ENCODE measurements around the gene HNRNPH2.

HNRNPH2 gene

DNA sequence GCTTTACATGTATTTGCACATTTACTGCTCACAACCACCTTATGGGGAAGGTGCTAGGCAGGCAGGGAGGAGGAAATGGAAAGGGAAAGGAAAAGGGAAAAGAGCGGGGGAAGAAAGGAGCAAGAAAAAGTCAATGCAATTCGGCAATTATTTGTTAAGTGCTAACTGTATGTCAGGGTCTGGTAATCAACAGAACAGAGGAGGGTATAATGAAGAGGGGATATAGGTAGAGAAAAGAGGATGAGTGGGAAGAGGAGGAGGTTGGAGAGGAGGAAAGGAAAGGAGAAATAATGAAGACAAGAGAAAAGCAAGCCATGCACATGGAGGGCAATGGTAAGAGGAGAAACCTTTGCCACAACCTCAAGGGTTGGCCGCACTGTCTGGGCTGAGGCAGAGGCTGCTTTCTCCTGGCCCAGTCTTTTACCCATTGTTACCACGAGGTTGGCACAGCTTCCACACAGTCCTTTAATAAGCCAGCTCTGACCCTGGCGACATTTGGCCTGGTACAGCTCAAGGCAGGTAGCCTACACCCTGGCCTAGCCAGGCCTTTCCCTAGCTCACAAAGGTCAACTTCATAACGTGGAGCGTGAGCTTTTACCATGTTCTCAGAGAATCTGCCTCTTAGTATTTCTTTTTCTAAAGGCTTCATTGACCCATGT lies 22.9 kb upstream of the HNRNPH2 start:
- Histone ChIP-seq H3K9me3 (ENCODE audit: control insufficient read depth, low read length) (no peaks in the 10 kb centered on the region), H3K4me1 (ENCODE audit: control insufficient read depth, insufficient read depth, low read length) (no peaks in the 10 kb centered on the region), H3K9ac (ENCODE audit: low read length) (no peak overlapping the region), H3K36me3 (ENCODE audit: control insufficient read depth, insufficient read depth, low read length) (no peaks in the 10 kb centered on the region), H3K27me3 (ENCODE audit: control insufficient read depth, insufficient read depth, low read length) (no peaks in the 10 kb centered on the region), H3K4me3 (ENCODE audit: low read length) (no peak overlapping the region)

DNA sequence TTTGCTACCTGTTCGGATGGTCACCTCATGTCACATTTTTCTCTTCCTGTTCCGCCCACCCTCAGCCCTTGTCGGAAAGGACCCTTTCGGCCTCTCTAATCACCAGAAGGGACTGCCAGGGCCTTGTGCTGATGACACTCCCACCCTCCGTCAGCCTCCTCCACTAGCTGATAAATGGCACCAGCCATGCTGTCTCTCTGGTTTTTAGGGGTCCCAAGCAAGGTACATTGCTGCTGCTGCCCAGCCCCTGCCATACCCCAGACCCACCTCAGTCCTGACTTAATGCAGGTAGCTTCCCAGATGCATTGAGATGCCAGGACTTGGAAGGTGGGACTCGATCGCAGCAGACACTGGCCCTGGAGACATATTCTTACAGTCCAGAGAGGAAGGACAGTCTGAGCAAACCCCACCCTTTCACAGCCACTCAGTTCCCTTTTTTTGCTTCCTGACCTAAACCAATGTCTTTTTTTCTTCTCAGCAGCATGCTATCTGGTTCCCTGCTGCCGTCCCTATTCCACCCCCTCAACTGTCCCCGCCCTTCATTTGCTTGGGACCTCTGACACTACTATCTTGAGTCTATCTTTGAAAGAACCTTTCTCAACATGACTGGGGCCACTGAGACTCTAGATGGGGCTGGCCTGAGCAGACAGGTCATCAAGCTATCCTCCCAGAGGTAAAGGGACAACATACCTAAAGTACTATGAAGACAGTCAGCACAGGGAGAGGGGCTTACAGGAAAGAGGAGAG lies 22.1 kb upstream of the HNRNPH2 start, which contains the start of gene BTK:
BTK (minus strand) TSS at position 397 of the 747 bp plus-strand sequence. CDS start 10,907 bp downstream, outside the sequence.
- H3K4me3 ChIP-seq (ENCODE audit: low read length), result no peak within 1 kb of the TSS
- H3K4me1 ChIP-seq (ENCODE audit: control insufficient read depth, insufficient read depth, low read length), result peaks cover 3% of the 10 kb centered on the region
- no peaks in the 10 kb centered on the region for H3K9me3 ChIP-seq (ENCODE audit: control insufficient read depth, low read length)
- H3K9ac ChIP-seq (ENCODE audit: low read length), result no peak within 1 kb of the TSS
- H3K27me3 ChIP-seq (ENCODE audit: control insufficient read depth, insufficient read depth, low read length), result no peaks in the 10 kb centered on the region
- H3K36me3 ChIP-seq (ENCODE audit: control insufficient read depth, insufficient read depth, low read length), result no peaks in the 10 kb centered on the region

DNA sequence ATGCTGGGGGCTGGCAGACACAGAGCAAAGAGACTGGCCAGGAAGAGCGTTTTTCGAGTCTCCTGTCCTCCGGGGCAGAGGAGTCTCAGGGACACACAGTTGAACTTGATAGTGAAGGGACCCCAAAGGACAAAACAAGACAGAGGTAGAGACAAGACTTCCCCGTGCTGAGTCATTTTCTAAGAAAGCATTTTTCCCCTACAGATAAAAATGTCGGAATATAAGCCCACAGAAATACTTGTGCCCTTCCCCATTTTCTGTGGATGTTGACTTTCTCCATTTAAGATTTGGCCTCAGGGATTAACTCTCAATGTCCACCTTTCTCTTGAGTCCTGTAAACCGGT lies 21.5 kb upstream of the HNRNPH2 start:
- H3K9ac ChIP-seq (ENCODE audit: low read length), result no peak overlapping the region
- no peaks in the 10 kb centered on the region for H3K9me3 ChIP-seq (ENCODE audit: control insufficient read depth, low read length)
- no peaks in the 10 kb centered on the region for H3K36me3 ChIP-seq (ENCODE audit: control insufficient read depth, insufficient read depth, low read length)
- no peak overlapping the region for H3K4me3 ChIP-seq (ENCODE audit: low read length)
- peaks cover 6% of the 10 kb centered on the region for H3K4me1 ChIP-seq (ENCODE audit: control insufficient read depth, insufficient read depth, low read length)
- no peaks in the 10 kb centered on the region for H3K27me3 ChIP-seq (ENCODE audit: control insufficient read depth, insufficient read depth, low read length)

DNA sequence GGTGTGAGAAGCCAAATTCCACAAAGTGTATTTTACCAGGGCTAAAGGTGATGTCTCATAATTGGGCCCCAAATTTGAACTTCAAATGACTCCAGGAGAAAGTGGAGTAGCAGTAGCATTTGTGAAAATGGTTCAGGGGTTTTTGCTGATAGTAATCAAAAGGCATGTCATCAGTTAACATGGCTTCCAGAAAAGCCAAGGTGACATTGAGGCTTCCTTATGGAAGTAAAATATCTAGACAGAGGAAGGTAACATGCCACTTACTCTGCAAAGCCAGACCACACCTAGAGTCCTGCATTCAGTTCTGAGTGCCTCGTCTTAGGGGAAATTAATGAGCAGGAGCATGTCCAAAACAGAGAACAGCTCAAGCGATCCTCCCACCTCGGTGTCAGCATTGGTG lies 19.4 kb upstream of the HNRNPH2 start:
- Histone ChIP-seq H3K9ac (ENCODE audit: low read length) (no peak overlapping the region), H3K9me3 (ENCODE audit: control insufficient read depth, low read length) (no peaks in the 10 kb centered on the region), H3K4me3 (ENCODE audit: low read length) (no peak overlapping the region), H3K36me3 (ENCODE audit: control insufficient read depth, insufficient read depth, low read length) (no peaks in the 10 kb centered on the region), H3K4me1 (ENCODE audit: control insufficient read depth, insufficient read depth, low read length) (peaks cover 9% of the 10 kb centered on the region), H3K27me3 (ENCODE audit: control insufficient read depth, insufficient read depth, low read length) (no peaks in the 10 kb centered on the region)

DNA sequence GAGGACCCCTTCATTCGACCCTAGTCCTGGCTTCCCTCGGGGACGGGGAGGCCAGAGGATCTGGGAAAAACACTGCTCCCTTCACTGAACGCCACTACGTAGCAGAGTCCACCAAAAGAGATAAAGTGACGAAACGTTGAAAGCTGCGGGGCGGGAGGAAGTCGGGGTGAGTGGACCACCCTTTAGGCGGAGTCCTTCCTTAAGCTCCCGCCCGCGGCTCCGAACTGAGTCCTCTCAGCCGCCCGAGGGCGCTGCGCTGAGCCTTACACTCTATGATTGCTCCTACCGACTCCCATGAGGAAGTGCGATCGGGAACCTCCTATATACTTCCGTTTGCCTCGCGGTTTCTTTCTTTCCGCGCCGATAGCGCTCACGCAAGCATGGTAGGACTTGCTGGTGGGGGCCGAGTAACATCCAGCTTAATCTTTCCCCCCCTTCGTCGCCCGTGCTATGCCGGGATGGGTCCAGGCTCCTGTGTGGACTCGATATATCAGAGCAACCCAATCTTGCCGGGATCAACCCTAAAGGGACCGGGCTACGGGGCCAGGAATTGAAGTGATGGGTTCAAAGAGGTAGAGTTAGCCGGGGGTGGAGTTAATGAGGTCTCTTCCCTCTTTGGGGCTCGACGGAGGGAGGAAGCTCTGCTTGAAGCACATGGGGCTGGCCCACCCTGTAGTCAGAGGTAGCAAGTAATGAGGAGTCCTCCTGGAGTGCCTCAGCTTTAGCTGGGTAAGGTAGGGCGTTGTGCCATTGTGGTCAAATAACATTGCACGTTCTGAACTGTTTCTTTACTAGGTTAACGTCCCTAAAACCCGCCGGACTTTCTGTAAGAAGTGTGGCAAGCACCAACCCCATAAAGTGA lies 17.1 kb upstream of the HNRNPH2 start, which contains the start of gene RPL36A:
RPL36A (plus strand) TSS at position 348 of the 862 bp plus-strand sequence; CDS start at position 381, 33 bp downstream.
- Histone ChIP-seq H3K36me3 (ENCODE audit: control insufficient read depth, insufficient read depth, low read length) (no peaks in the 10 kb centered on the region), H3K27me3 (ENCODE audit: control insufficient read depth, insufficient read depth, low read length) (no peaks in the 10 kb centered on the region), H3K4me1 (ENCODE audit: control insufficient read depth, insufficient read depth, low read length) (peaks cover 9% of the 10 kb centered on the region), H3K9ac (ENCODE audit: low read length) (peak within 1 kb of the TSS; percentile 74), H3K4me3 (ENCODE audit: low read length) (peak within 1 kb of the TSS; percentile 41), H3K9me3 (ENCODE audit: control insufficient read depth, low read length) (no peaks in the 10 kb centered on the region)

DNA sequence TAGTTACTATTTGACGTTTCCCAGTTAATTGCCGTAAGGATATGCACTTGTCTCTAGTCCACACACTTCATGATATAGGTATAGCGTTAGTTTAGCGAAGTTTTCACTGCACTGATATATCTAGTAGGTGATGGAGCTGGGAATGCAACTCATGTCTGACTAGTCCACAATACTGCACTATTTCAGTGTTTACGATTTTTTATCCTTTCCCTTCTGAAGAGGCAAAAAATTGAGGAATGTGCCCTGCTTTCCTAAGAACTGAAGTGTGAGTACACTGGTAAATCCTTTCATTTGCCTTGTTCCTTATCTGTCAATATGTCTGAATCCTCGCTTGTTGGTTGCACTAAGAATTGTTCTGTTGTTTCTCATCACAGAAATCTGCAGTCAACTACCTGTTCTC lies 16.2 kb upstream of the HNRNPH2 start:
- no peaks in the 10 kb centered on the region for H3K36me3 ChIP-seq (ENCODE audit: control insufficient read depth, insufficient read depth, low read length)
- no peak overlapping the region for H3K4me3 ChIP-seq (ENCODE audit: low read length)
- H3K27me3 ChIP-seq (ENCODE audit: control insufficient read depth, insufficient read depth, low read length), result no peaks in the 10 kb centered on the region
- H3K9ac ChIP-seq (ENCODE audit: low read length), result peak overlapping the region; percentile 74
- peaks cover 9% of the 10 kb centered on the region for H3K4me1 ChIP-seq (ENCODE audit: control insufficient read depth, insufficient read depth, low read length)
- H3K9me3 ChIP-seq (ENCODE audit: control insufficient read depth, low read length), result no peaks in the 10 kb centered on the region

DNA sequence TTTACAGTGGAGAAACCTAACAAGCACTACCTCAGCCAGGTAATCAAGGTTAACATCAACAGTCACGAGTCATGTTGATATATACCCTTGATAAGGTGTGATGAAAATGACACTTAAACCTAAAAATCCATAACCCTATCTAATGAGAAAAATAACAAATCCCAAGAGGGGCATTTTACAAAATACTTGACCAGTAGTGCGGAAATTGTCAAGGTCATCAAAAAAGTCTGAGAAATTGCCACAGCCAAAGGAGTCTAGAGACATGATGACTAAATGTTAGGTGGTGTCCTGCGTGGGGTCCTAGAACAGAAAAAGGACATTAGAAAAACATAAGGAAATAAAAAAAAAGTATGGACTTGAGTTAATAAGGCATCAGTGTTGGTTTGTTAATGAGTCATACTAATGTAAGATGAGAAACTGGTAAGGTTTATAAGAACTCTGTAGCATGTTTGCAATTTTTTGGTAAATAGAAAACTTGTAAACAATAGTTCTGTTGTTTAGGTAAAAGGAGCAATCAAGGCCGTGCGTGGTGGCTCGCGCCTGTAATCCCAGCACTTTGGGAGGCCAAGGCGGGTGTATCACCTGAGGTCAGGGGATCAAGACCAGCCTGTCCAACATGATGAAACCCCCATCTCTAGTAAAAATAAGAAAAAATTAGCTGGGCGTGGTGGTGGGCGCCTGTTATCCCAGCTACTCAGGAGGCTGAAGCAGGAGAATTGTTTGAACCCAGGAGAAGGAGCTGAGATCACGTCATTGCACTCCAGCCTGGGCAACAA lies 14.3 kb upstream of the HNRNPH2 start:
- peaks cover 9% of the 10 kb centered on the region for H3K4me1 ChIP-seq (ENCODE audit: control insufficient read depth, insufficient read depth, low read length)
- H3K4me3 ChIP-seq (ENCODE audit: low read length), result no peak overlapping the region
- no peaks in the 10 kb centered on the region for H3K27me3 ChIP-seq (ENCODE audit: control insufficient read depth, insufficient read depth, low read length)
- no peaks in the 10 kb centered on the region for H3K9me3 ChIP-seq (ENCODE audit: control insufficient read depth, low read length)
- H3K9ac ChIP-seq (ENCODE audit: low read length), result no peak overlapping the region
- H3K36me3 ChIP-seq (ENCODE audit: control insufficient read depth, insufficient read depth, low read length), result no peaks in the 10 kb centered on the region

DNA sequence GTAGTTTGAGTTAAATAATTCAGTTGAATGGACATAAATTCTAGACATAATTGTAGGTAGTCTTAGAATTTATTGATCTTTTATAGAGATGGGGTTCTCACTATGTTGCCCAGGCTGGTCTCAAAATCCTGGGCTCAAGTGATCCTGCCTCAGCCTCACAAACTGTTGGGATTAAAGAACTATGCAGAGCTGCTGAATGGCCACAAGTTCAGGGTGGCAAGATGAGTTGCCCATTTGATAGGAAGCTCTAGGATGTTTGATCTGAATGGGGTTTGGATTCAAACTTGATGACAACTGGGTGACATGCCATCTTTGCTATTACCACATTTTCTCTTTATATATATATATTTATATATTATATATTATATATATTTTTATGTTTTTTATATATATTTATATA lies 13.7 kb upstream of the HNRNPH2 start:
- H3K36me3 ChIP-seq (ENCODE audit: control insufficient read depth, insufficient read depth, low read length), result no peaks in the 10 kb centered on the region
- H3K9ac ChIP-seq (ENCODE audit: low read length), result no peak overlapping the region
- no peaks in the 10 kb centered on the region for H3K9me3 ChIP-seq (ENCODE audit: control insufficient read depth, low read length)
- no peaks in the 10 kb centered on the region for H3K27me3 ChIP-seq (ENCODE audit: control insufficient read depth, insufficient read depth, low read length)
- H3K4me3 ChIP-seq (ENCODE audit: low read length), result no peak overlapping the region
- H3K4me1 ChIP-seq (ENCODE audit: control insufficient read depth, insufficient read depth, low read length), result peaks cover 9% of the 10 kb centered on the region

DNA sequence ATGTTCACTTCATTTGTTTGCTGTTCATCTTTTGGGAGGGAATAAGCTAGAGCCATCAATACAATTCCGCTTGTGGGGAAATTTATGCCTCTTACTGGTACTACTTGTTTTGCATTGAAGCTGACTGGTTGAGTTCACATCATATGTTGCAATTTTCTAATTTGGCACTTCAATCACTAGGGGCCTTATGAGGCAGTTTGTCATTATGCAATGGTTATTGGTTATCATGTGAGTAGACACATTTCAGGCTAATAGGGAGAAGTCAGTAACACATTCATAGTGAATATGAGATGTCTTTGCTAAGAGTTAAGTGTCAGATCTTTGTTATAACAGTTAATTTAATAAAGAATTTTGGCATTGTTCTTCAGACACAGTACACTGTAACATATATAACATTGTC lies 12.2 kb upstream of the HNRNPH2 start:
- no peaks in the 10 kb centered on the region for H3K27me3 ChIP-seq (ENCODE audit: control insufficient read depth, insufficient read depth, low read length)
- H3K9me3 ChIP-seq (ENCODE audit: control insufficient read depth, low read length), result no peaks in the 10 kb centered on the region
- peaks cover 6% of the 10 kb centered on the region for H3K4me1 ChIP-seq (ENCODE audit: control insufficient read depth, insufficient read depth, low read length)
- H3K9ac ChIP-seq (ENCODE audit: low read length), result no peak overlapping the region
- no peak overlapping the region for H3K4me3 ChIP-seq (ENCODE audit: low read length)
- no peaks in the 10 kb centered on the region for H3K36me3 ChIP-seq (ENCODE audit: control insufficient read depth, insufficient read depth, low read length)

DNA sequence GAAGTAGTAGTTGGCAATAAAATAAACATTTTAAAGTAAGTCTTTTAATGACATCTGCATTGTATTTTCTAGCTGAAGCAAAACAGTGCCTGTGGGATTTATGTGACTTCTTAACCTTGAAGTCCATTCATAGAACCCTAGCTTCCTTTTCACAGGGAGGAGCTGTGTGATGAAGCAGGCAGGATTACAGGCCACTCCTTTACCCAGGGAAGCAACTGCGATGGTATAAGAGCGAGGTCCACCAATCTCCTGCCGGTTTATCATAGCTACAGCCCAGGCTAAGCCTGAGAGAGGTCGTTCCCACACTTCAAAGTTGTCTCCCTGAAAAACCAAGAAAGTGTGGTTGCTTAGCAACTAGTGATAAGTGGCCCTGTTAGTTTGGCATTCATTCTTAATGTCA lies 10.2 kb upstream of the HNRNPH2 start:
- H3K4me3 ChIP-seq (ENCODE audit: low read length), result no peak overlapping the region
- H3K9me3 ChIP-seq (ENCODE audit: control insufficient read depth, low read length), result no peaks in the 10 kb centered on the region
- no peaks in the 10 kb centered on the region for H3K27me3 ChIP-seq (ENCODE audit: control insufficient read depth, insufficient read depth, low read length)
- no peak overlapping the region for H3K9ac ChIP-seq (ENCODE audit: low read length)
- no peaks in the 10 kb centered on the region for H3K36me3 ChIP-seq (ENCODE audit: control insufficient read depth, insufficient read depth, low read length)
- H3K4me1 ChIP-seq (ENCODE audit: control insufficient read depth, insufficient read depth, low read length), result no peaks in the 10 kb centered on the region

DNA sequence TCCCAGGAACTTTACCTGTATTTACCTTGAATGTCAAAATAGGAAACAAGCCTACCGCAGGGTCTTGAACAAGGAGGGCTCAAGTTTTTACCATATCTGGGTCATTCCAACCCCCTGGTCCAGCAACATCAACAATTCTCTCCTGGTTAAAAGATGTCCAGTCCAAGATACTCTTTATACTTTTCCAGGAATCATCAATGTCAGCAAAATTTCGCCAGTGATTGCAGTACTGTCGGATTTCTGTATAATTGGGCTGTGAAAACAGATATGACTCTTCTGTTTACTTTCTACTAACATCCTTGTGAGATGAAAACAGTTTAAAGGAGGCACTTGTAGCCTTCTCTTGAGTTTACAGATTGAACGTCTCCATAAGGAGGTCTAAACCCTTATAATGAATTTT lies 9.3 kb upstream of the HNRNPH2 start:
- Histone ChIP-seq H3K36me3 (ENCODE audit: control insufficient read depth, insufficient read depth, low read length) (no peaks in the 10 kb centered on the region), H3K4me3 (ENCODE audit: low read length) (no peak overlapping the region), H3K27me3 (ENCODE audit: control insufficient read depth, insufficient read depth, low read length) (no peaks in the 10 kb centered on the region), H3K9me3 (ENCODE audit: control insufficient read depth, low read length) (no peaks in the 10 kb centered on the region), H3K4me1 (ENCODE audit: control insufficient read depth, insufficient read depth, low read length) (no peaks in the 10 kb centered on the region), H3K9ac (ENCODE audit: low read length) (no peak overlapping the region)
